Fibroblast of skin of back (primary cell): ENCODE measurements around the gene HSH2D.
"Not testable (repeated sequence)": the region's sequence is repeated elsewhere in the genome, so short reads cannot be mapped to it uniquely, and the experiment has no call there.

ENCODE experiments used
- DNase-seq: peaks from one replicate; pipeline ENCODE4 v3.0.0-alpha.2; 2013

The HSH2D gene

GRCh38 chr19:16155128-16155527 is 11.6 kb downstream of the HSH2D start:
- DNase-seq: no peak

- DNase-seq: no peak
These were observed 13.4 kb downstream of the HSH2D start for GRCh38 chr19:16156904-16157303.

- no peak for DNase-seq
These were observed 14.1 kb downstream of the HSH2D start for GRCh38 chr19:16157601-16158000.

- DNase-seq: no peak
These were observed 16.2 kb downstream of the HSH2D start for GRCh38 chr19:16159655-16160054.

DNA sequence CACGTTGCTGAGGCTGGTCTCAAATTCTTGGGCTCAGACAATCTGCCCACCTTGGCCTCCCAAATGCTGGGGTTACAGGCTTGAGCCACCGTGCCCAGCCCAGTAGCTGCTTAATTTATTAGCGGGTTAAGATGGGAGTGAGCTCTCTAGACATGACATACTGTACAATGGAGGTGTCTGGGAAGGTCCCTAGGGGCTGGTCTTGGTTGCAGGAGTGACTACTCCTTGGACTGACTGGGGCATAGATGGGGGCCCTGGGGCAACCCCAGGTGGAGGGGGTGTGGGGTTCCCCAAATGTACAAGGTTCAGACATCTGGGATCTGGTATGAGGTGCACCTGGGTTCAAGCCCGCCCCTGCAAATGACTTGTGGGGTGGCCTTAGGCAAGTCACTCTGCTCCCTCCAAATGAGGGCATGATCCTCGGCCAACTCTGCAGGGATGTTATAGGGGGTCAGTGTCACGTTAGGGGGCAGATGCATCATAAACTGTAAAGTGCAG is 17.0 kb downstream of the HSH2D start:
- no peak for DNase-seq

DNA sequence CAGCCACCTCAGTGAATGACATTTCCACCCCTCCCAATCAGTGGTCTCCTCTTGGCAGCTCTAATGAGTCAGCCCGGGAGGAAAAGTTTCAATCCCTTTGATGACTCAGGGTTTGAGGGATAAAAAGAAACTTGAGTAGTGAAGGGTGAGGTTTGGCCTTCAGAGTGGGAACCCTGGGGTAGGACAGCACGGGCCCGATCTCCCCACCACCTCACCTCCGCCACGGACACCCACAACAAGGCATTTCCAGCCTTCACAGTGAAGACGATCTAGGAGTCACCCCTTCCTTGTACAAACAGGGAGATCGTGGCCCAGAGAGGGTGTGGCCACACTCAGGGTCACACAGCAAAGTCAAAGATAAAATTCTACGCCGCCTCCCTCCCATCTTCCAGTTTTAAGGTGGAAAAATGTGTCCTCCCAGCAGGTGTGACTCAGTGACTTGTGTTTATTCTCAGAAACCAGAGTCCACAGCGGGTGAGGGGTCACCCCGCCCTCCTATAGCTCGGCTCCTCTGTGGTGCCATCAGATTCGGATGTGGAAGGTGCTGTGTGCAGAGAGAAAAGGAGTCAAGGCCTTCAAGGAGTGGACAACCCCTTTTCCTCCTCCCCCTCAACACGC is 17.6 kb downstream of the HSH2D start:
- peak; percentile 84 for DNase-seq

DNA sequence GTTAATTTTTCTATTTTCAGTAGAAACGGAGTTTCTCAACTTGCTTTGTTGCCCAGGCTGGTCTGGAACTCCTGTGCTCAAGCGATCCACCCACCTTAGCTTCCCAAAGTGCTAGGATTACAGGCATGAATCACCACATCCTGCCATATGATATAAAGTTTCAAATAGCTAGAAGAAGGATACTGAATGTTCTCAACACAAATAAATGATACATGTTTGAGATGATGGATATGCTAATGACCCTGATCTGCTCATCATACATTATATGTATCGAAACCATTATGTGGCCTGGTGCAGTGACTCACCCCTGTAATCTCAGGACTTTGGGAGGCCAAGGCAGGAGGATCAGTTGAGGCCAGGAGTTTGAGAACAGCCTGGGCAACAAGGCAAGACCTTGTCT is 18.4 kb downstream of the HSH2D start:
- DNase-seq: peak; percentile 70

- DNase-seq: no peak
These were observed 20.9 kb downstream of the HSH2D start for GRCh38 chr19:16164222-16164890.

GRCh38 chr19:16166417-16166816 is 22.9 kb downstream of the HSH2D start:
- DNase-seq: no peak

DNA sequence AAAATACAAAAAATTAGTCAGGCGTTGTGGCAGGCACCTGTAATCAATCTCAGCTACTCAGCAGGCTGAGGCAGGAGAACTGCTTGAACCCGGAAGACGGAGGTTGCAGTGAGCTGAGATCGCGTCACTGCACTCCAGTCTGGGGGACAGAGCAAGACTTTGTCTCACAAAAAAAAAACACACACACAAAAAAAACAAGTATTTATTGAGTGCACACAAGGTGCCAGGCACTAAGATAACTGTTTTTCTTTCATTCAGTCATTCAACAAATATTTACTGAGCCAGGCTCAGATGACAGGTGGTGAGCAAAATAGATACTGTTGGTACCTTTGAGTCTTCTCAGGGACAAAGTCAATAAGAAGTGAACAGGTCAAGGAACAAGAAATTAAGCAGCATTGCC is 23.6 kb downstream of the HSH2D start:
- DNase-seq: no peak

GRCh38 chr19:16168465-16169081 is 25.1 kb downstream of the HSH2D start:
- no peak for DNase-seq

GRCh38 chr19:16170134-16170533 is 26.6 kb downstream of the HSH2D start:
- no peak for DNase-seq

DNA sequence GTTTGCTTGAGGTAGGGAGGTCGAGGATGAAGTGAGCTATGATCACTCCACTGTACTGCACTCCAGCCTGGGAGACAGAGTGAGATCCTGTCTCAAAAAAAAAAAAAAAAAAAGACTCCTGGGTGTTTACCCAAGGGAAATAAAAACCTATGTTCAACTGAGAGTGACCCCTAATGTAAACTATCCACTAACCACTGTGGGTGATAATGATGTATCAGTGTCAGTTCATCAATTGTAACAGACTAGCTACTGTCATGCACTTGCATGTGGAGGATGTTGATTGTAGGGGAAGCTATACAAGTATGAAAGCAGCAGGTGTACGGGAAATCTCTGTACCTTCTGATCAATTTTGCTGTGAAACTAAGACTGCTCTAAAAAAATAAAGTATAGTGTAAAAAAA is 32.5 kb downstream of the HSH2D start:
- DNase-seq: no peak

DNA sequence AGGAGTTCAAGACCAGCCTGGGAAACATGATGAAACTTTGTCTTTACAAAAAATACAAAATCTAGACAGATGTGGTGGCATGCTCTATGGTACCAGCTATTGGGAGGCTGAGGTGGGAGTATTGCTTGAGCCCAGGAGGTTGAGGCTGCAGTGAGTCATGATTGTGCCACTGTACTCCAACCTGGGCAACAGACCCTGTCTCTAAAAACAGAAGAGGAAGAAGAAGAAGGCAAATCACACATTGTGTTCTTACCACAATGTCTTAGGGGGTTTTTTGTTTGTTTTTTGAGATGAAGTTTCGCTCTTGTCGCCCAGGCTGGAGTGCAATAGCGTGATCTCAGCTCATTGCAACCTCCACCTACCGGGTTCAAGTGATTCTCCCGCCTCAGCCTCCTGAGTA is 35.4 kb downstream of the HSH2D start:
- not testable (repeated sequence) for DNase-seq

GRCh38 chr19:16180611-16181010 is 37.1 kb downstream of the HSH2D start:
- DNase-seq: peak; percentile 94

GRCh38 chr19:16184665-16185122 is 41.2 kb downstream of the HSH2D start:
- DNase-seq: no peak

DNA sequence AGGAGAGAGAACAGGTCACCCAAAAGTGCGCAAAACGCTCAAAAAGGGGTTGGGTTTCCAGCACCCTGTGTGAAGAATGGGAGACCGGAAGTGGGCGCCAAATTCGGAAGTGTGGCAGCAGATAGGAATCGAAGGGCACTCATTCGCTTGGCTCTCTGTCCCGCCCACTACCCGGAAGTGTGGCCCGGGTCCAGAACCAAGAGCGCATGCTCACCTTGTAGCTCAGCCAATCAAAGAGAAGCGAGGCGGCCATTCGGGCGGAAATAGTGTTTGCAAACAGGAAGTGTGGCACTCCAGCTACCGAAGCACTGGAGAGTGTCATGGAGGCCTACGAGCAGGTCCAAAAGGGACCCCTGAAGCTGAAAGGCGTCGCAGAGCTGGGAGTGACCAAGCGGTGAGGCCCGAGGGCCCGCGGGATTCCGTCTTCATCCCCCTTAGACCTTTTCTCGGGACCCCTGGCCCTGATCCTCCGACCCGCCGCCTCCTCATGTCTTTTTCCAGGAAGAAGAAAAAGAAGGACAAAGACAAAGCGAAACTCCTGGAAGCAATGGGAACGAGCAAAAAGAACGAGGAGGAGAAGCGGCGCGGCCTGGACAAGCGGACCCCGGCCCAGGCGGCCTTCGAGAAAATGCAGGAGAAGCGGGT is 41.8 kb downstream of the HSH2D start, which contains the start of gene FAM32A:
Gene FAM32A, plus strand, starts transcription at position 288 of the 645 bp plus-strand sequence. Its CDS starts 33 bp downstream, at position 321.
- DNase-seq: peak; percentile 100

GRCh38 chr19:16185768-16186123 is 42.3 kb downstream of the HSH2D start:
- peak; percentile 51 for DNase-seq

- DNase-seq: no peak
These were observed 45.0 kb downstream of the HSH2D start for GRCh38 chr19:16188521-16188920.

DNA sequence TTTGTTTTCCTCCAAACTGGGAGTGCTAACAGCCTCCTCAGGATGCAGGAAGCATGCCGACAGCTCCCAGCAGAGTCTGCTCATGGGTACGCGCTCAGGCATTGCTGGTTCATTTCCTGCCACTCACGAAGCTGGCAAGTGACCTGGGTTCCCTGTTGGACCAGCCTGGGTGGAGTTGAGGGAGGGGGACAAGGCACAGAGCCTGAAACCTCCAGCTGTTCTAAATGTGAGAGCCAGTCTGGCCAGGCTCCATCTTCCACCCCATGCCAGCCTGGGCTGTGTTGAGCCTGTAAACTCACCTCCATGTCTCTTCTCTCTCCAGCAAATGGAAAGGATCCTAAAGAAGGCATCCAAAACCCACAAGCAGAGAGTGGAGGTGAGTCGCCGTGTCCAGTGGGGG is 46.7 kb downstream of the HSH2D start:
- no peak for DNase-seq

- DNase-seq: no peak
These were observed 47.3 kb downstream of the HSH2D start for GRCh38 chr19:16190736-16191135.

- DNase-seq: no peak
These were observed 47.9 kb downstream of the HSH2D start for GRCh38 chr19:16191216-16191908.

DNA sequence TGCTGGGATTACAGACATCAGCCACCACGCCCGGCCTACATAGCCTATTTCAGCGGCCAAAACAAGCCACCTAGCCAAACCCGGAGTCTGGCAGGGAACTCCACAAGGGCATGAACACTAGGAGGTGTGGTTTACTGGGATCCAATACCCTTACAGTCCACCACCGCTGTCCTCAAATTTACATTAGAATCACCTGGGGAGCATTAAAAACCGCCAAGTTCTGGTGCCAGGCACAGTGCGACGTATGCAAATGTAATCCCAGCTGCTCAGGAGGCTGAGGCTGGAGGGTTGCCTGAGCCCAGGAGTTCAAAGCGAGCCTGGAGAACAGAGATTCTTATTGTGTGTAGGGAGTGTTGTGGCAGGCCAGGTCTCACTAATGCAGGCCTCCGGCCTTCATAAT is 50.0 kb downstream of the HSH2D start:
- DNase-seq: no peak
